HG03095 (cell line): Measurements from ENCODE around the gene EBF3.

ENCODE experiments used
- ATAC-seq: cut with Tn5 transposase; IDR thresholded peaks from one replicate; pipeline ENCODE4 v1.9.1; 2021; ENCODE audit warnings: moderate library complexity; ENCODE audit not compliant: unreplicated experiment

EBF3 gene, protein sequence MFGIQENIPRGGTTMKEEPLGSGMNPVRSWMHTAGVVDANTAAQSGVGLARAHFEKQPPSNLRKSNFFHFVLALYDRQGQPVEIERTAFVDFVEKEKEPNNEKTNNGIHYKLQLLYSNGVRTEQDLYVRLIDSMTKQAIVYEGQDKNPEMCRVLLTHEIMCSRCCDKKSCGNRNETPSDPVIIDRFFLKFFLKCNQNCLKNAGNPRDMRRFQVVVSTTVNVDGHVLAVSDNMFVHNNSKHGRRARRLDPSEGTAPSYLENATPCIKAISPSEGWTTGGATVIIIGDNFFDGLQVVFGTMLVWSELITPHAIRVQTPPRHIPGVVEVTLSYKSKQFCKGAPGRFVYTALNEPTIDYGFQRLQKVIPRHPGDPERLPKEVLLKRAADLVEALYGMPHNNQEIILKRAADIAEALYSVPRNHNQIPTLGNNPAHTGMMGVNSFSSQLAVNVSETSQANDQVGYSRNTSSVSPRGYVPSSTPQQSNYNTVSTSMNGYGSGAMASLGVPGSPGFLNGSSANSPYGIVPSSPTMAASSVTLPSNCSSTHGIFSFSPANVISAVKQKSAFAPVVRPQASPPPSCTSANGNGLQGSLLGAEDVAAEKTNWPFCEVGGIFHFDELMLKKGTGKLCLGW

DNA sequence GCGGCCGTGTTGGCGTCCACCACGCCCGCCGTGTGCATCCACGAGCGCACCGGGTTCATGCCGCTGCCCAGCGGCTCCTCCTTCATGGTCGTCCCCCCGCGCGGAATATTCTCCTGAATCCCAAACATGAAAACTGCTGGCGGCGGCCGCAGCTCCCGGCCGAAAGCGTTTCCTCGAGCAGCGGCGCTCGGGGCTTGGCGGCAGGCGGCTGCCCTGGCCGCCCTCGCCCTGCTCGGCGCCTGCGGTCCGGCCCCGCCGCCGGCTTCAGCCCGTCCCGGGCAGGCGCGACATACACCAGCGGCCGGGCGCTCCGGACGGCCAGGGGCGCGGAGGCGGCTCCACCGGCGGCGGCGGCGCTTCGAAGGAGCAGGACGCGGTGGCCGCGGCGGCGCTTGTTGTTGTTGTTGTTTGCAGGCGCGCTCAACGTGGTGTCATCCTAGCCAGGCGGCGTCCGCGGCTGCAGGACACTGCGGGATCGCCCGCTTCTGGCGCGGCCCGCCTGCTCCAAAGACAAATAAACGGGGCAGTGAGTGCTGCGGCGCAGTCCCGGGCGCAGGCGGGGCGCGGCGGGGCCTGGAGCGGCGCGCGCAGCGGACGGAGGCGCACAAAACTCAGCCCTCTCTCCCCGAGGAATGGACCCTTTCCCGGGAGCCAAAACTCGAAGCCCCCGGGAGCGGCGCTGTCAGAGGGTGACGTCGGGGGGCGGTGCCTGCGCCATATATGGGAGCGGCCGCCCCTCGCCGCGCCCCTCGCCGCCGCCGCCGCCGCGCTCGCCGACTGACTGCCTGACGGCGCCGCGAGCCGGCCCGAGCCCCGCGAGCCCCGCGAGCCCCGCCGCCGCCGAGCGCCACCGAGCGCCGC is at the start of gene EBF3:
TSS of gene EBF3 (minus strand) at position 634 of the 861 bp plus-strand sequence. CDS start at position 128, 506 bp downstream.
- ATAC-seq = no peak

DNA sequence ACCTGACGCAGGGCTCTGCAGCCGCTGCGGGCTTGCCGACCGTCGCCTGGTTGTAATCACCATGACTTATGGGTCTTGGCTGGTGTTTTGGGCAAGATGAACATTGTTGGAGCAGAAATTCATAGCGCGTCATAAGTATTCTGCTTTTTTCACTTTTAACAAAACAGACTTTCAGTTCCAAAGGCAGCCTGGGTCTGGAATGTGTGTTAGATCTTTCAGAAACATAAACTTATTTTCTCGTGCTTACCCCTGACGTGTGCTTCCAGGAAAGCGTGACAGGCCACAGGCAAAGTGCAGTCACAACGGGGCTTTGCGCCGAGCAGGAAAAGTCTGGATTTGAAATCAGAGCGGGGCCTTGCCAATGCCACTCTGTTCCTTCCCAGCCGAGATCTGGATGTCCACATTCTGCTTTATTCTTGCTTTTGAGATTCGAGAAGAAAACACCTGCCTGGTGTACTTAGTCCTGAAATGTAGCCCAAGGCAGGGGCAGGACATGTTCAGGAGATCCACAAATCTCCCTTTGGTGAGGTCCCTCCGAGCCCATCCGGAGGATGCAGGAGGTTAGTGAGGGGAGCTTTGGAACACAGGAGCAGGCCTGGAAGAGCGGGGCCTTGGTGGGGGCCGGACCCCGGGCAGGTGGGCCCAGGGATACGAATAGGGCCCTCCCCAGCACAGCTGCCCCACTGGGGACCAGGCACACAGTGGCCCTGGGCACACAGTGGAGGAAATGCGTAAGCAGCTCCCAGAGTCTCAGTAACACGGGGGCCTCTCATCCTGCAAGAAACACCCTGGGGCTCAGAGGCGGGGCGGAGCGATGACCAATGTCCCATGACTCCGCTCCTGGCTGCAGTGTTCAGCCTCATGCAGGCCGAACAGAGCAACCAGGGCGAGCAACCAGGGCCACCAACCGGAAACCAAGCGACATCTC is 49.5 kb upstream of the EBF3 start:
- no peak for ATAC-seq

DNA sequence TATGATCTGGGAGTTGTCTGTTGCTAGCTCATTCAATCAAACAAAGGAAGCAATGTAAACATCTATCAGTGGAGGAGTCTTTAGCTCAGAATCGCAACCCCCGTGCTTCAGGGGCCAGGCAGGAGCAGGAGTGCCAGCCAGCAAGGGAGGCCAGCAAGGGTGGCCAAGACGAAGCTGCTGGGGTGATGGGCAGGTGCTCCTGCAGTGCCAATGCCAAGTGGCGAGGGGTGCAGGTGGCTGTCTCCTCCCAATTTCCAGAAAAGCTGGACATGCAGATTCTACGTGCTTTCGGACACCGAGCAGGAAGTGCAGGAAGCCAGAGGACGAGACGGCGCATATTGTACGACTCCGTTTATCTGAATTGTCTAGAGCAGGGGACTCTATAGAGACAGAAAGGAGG is 48.1 kb upstream of the EBF3 start:
- ATAC-seq = no peak

DNA sequence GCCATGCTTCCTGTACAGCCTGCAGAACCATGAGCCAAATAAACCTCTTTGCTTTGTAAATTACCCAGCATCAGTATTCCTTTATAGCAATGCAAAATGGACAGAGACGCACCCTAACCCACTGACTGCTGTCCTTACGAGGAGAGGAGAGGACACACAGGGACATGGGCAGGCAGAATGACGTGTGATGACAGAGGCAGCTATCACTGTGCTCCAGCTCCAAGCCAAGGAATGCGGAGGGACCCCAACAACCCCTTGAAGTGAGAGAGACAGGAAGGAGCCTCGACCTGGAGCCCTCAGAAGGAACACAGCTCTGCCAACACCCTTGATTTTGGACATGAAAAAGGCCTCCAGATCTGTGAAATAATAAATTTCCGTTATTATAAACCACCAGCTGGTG is 46.6 kb upstream of the EBF3 start:
- ATAC-seq = no peak

DNA sequence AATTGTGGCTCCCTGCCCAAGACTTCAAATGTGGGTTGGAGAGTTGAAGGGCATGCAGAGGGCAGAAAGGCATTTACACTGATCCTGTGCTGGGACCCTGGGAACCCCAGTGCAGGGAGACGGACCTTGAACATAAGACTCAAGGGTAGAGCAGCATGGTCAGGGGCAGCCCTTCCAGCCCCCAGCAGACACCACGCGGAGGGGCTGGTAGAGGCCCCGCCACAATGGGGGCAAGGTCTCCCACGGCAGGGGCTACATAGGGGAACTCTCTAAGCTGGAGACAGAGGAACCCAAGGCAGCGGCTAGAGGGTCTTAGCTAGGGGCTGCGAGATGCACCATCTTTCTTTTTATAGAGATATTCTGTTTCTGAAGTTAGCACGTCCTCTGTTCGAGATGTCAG is 45.2 kb upstream of the EBF3 start:
- ATAC-seq = no peak

DNA sequence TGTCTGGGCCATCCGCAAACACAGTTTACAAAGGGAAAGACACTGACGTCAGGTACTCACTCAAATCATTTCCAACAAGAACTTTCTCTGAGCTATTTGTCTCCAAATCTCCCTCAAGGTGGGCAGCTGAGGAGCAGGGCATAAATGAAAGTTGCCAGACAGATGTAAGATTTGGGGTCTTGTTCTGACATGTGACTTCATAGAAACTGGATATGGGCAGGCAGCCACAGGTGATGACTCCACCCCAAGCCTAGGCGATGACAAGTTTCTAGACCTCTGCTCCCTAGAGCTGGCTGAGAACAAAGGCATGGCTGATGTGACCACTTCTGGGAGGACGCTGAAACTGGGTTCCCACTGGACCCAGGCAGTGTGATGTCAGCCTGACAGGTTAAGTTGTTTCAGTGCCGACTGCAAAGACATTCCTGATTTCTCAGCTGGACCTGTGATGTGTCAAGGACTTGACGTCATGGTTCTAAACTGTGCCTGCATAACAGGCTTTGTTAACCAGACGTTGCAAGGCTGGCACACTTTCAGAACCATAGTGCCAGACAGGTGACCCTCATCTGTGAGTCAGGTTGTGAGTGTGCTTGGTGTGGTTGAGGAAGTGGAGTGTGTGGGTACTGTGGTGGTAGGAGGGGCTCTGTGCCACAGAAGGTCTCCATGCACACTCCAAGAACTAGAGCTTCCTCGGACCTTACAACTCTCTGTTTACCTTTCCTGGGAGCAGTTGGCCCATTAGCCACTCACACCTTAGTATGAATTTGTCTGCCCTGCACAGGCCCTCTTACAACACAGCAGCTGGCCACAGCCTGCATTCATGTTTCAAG is 39.9 kb upstream of the EBF3 start:
- no peak for ATAC-seq

DNA sequence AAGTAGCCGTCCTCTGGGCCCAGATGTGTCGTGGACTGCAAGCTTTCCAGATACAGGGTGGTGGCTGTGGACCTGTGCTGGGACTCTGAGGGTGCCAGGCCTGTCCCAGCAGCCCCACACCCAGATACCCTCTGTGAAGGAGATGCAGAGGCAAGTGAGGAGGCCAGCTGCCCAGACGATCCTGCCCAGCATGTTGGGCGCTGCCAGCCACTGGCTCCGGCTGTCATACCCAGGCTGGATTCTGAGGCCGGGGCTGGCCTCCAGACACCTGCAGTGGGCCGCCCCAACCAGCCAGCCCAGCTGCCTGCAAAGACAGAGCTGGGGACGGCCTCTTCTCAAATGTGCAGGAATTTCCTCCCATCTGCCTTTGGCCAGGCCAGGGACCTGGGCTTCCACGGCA is 39.1 kb upstream of the EBF3 start:
- ATAC-seq = no peak

DNA sequence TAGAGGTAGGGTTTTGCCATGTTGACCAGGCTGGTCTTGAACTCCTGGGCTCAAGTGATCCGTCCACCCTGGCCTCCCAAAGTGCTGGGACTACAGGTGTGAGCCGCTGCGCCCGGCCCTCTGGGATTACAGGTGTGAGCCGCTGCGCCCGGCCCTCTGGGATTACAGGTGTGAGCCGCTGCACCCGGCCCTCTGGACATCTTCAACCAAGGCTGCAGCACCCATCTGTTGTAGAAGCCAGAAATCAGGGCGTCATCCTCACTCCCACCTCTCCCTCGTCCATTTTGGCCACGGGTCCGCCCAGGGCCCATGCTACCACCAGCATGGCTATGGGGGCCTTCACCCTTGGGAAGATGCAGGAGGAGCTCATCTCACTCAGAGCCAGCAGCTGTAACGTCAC is 38.5 kb upstream of the EBF3 start:
- no peak for ATAC-seq

DNA sequence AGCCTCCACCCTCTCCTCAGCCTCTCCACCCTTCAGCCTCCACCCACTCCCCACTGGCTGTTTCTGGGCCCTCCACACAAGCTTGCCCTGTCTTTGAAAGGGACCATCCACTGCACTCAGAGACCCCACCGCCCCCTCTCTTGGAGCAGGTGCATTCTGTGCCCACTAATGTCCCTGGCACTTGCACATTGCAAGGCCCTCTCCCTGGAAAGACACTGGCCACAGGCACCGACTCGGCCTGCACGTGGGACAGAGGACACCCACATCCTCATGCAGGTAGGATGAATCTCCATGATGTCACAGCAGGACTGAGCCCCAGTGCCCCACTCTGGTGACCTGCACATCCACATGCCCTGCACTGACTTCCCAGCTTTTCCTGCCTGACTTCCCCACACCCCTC is 36.8 kb upstream of the EBF3 start:
- no peak for ATAC-seq

DNA sequence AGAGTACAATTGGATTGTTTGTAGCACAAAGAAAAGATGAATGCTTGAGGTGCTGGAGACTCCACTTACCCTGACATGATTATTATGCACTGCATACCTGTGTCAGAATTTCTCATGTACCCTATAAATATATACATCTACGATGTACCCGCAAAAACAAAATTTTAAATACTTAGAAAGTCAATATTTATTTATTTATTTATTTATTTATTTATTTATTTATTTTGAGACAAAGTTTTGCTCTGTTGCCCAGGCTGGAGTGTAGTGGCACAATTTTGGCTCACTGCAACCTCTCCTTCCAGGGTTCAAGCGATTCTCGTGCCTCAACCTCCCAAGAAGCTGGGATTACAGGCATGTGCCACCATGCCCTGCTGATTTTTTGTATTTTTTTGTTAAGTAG is 35.1 kb upstream of the EBF3 start:
- ATAC-seq = no peak

DNA sequence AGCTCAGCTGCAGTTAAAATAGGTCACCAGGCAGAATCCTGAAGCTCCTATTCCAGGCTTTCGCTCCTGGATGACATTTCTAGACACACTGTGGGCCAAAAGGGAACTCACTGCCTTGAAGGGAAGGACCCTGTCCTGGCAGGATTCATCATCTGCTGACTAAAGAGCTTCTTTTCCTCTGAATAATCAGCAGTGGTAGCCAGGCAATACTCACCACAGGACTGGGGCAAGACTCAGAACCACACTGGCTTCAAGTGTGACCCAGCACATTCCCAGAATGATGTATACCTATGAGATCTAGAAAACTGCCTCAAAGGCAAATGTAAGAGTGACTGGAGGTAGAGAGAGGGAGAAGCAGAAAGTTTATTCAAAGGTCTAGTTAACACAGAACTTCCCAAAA is 29.5 kb upstream of the EBF3 start:
- ATAC-seq = no peak

DNA sequence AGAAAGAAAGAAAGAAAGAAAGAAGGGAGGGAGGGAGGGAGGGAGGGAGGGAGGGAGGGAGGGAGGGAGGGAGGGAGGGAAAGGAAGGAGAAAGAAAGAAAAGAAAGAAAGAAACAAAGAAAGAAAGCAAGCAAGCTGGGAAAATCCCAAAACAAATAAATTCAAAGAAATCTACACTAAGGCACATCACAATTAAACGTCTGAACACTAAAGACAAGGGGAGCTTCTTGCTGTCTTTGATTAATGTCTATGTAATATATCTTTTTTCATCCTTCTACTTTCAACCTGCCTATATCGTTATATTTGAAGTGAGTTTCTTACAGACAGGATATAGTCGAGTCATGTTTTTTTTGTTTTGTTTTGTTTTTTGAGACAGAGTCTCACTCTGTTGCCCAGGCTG is 28.3 kb upstream of the EBF3 start:
- ATAC-seq = no peak

DNA sequence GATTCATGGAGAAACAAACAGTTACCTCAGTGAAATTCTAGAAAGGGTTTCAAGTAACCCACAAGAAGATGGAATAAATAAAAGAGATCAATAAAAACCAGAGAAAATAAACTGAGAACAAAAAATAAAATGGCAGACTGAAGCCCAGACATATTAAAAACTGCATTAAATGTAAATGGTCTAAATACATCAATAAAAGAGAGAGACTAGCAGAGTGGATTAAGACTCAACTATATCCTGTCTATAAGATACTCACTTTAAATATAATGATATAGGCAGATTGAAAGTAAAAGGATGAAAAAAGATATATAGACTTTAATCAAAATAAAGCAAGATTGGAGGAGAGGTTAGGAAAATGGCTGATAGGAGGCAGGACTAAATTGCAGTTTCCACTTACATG is 18.8 kb upstream of the EBF3 start:
- no peak for ATAC-seq

DNA sequence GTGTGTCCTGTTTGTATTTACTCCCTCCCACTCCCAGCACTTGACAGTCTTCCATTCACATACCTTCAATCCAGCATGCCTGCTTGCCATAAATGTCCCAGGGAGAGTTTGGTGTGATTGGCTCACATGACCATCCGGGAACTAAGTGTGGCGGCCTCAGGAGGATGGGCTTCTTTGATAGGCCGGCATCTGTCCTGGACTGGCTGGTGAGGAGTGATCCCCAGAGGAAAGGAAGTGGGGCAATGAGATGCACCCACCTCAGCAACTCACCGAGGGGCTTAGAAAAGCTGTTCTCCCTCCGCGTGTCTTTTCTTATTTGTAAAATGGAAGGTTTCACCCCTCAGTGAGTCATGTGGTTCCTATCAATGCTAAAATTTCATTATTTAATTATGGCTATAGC is 14.9 kb upstream of the EBF3 start:
- ATAC-seq = no peak

DNA sequence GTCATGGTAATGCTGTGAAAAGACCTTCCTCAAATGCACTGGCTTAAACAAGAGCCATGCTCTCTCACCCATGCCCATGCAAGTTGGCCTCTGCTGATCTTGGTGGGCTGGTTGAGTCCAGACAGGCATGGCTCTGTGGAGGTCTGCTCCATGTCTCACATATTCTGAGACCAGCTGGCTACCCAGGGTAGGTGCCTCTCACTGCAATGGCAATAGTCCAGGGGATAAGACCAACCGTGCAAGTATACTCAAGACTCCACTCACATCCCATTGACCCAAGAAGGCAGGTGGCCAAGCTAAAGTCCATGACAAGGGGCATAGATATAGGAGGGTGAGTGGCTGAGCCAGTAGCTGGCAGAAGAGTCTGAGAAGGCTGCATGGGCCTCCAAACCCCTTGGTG is 14.2 kb upstream of the EBF3 start:
- no peak for ATAC-seq

DNA sequence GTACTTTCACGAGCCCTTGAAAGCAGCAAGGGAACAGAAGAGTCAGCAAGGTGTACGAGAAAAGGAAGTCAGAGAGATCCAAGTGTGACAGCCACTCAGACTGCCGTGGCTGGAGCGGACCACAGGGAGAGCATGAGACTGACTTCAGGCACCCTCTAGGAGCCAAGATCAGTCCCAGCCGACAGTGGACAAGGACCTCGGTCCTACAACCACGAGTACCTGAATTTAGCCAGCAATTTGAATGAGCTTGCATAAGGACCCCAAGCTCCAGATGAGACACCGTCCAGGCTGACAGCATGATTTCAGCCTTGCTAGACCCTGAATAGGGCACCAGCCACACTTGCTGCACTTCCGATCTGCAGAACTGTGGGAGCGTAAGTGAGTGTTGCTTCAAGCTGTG is 13.7 kb upstream of the EBF3 start:
- no peak for ATAC-seq

DNA sequence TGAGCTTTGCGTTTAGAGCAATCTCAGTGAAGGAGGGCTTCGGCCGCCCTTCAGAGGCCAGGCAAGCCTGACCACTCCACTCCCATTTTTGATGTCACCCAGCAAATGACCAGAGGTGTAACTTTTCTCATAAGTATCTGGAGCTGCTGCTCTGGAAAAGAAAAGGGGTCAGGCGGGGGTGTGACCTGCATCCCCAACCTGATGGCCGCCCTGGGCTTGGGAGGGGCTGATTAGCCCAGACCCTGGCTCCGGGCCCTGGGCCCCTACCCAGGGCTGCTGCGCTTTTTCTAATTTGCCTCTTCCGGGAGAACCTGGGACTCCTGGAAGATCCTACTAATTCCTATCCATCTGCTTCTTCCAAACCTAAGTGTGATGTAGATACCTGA is 9.6 kb upstream of the EBF3 start:
- no peak for ATAC-seq

DNA sequence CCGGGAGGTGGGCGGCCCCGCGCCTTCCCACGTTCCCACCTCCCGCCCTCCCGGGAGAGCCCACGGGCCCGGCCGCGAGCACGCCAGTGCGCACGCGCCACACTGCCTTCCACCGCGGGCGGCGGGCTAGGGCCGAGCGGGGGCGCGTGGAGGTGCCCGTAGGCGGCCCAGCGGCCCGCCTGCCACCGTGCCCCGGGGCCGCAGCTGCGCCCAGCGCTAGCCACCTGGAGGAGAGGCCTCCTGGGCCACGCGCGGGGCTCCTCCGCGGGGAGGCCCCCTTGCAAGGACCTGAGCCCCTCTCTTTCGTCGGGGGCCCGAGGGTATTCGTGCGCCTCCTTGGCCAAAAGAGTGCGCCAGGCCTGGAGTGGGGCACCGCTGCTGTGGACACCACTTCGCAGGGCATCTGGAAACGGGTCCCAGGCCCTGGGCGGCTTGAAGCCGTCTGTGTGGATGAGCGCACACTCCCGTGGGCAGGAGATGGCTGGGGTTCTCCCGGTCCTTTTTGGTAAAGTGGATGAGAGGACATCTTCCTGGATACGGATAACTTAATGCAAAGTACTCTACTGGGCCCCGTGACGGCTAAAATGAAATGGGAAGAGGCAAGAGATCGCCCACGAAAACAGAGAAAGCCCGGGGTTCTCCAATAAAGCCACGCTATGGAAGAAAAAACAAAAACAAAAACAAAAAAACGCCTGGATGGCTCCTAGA is 9.0 kb upstream of the EBF3 start:
- ATAC-seq = no peak
